Stimulated activated CD8-positive, alpha-beta memory T cell treated with anti-CD3 and anti-CD28 coated beads, Interleukin-12 subunit alpha, Interleukin-12 subunit beta, amount 100 ng/mL, for 4 hours (primary cell): ENCODE results near the gene DGCR6L.
A peak's percentile ranks its signal among the peaks of the same experiment; 100 is the strongest.
"Not testable (repeated sequence)": the region's sequence is repeated elsewhere in the genome, so short reads cannot be mapped to it uniquely, and the experiment has no call there.

Experiments used
- DNase-seq: peaks from one replicate; pipeline ENCODE4 v3.0.0-alpha.2; 2020; ENCODE audit warnings: low read depth

DGCR6L gene

GRCh38 chr22:20291604-20292063, 28.2 kb downstream of the DGCR6L start:
- no peak for DNase-seq

- DNase-seq, result no peak
These were observed 28.6 kb downstream of the DGCR6L start for GRCh38 chr22:20291249-20291586.

- DNase-seq, result no peak
These were observed 29.1 kb downstream of the DGCR6L start for GRCh38 chr22:20290578-20291248.

- DNase-seq, result no peak
These were observed 29.8 kb downstream of the DGCR6L start for GRCh38 chr22:20290045-20290392.

- DNase-seq, result not testable (repeated sequence)
These were observed 30.4 kb downstream of the DGCR6L start for GRCh38 chr22:20289182-20290044.

- not testable (repeated sequence) for DNase-seq
These were observed 33.0 kb downstream of the DGCR6L start for GRCh38 chr22:20286784-20287423.

- DNase-seq, result not testable (repeated sequence)
These were observed 33.6 kb downstream of the DGCR6L start for GRCh38 chr22:20286312-20286660.

- peak; percentile 50 for DNase-seq
These were observed 34.2 kb downstream of the DGCR6L start for GRCh38 chr22:20285473-20286311.

GRCh38 chr22:20284471-20285086, 35.3 kb downstream of the DGCR6L start:
- no peak for DNase-seq

- no peak for DNase-seq
These were observed 36.2 kb downstream of the DGCR6L start for GRCh38 chr22:20283674-20284066.

- DNase-seq, result no peak
These were observed 36.8 kb downstream of the DGCR6L start for GRCh38 chr22:20282901-20283673.

- no peak for DNase-seq
These were observed 38.0 kb downstream of the DGCR6L start for GRCh38 chr22:20281891-20282290.

GRCh38 chr22:20281473-20281872, 38.4 kb downstream of the DGCR6L start:
- DNase-seq, result not testable (repeated sequence)

GRCh38 chr22:20280866-20281265, 39.0 kb downstream of the DGCR6L start:
- DNase-seq, result no peak

GRCh38 chr22:20280163-20280562, 39.7 kb downstream of the DGCR6L start:
- DNase-seq, result not testable (repeated sequence)

GRCh38 chr22:20279662-20280134, 40.2 kb downstream of the DGCR6L start:
- DNase-seq, result no peak

- DNase-seq, result not testable (repeated sequence)
These were observed 41.0 kb downstream of the DGCR6L start for GRCh38 chr22:20278726-20279490.

- DNase-seq, result not testable (repeated sequence)
These were observed 41.8 kb downstream of the DGCR6L start for GRCh38 chr22:20277936-20278635.

- no peak for DNase-seq
These were observed 43.4 kb downstream of the DGCR6L start for GRCh38 chr22:20276468-20276867.
